ENCODE results near the gene CUL1.

CUL1 gene

GRCh38 chr7:148772297-148773089 is 73.8 kb downstream of the CUL1 start:
- H3K4me3 ChIP-seq (ENCODE audit: low read length) = no peak overlapping the region
- H3K4me2 ChIP-seq (ENCODE audit: low read length) = no peak overlapping the region
- no peaks in the 10 kb centered on the region for H3F3A ChIP-seq (ENCODE audit: control insufficient read depth, insufficient read depth)
- H3K9me2 ChIP-seq (replicated peaks; ENCODE audit: control insufficient read depth, low read length) = no peaks in the 10 kb centered on the region
- H4K20me1 ChIP-seq (ENCODE audit: control insufficient read depth, insufficient read depth, low read depth, low read length) = 0 out of 2 replicates have a peak, but pooled peaks cover 4% of the 10 kb centered on the region
- no peaks in the 10 kb centered on the region for H3K27me3 ChIP-seq (ENCODE audit: control insufficient read depth, low read length)
- no peaks in the 10 kb centered on the region for H3K4me1 ChIP-seq (ENCODE audit: control insufficient read depth, low read length)
- no peak for TF ChIP-seq CTCF (IDR thresholded peaks at IDR 0.05; ENCODE audit: low read depth, low read length, poor library complexity, severe bottlenecking)
- TF ChIP-seq EZH2phosphoT487 (IDR thresholded peaks at IDR 0.05; ENCODE audit: borderline replicate concordance, low read length) = no peak
- peaks cover 85% of the 10 kb centered on the region for H3K36me3 ChIP-seq (ENCODE audit: control insufficient read depth, low read length)
- H3K9me3 ChIP-seq (ENCODE audit: control insufficient read depth, insufficient read depth, low read length) = no peaks in the 10 kb centered on the region
- no peaks in the 10 kb centered on the region for H3K79me2 ChIP-seq (ENCODE audit: control insufficient read depth, low read length)
- no peak overlapping the region for H3K27ac ChIP-seq (ENCODE audit: low read depth, low read length)

DNA sequence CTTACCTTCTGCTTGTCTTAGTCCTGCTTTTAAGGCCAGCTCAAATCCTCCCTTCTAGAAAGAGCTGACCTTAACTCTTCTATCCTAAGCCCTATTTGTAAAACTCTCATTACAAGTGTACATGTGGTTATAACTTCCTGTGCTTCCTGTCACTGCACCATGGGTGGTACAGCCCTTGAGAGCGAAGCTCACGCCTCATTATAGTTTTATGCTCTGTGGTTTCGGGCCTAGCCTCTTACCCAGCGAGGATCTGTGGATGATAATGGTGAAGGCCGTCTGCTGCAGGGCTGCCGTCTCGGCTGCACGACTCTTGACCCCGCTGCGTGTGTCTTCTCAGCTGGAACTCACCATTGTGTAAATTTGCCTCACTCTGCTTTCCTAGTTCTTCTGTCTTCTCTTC is 74.6 kb downstream of the CUL1 start:
- Histone ChIP-seq H3K4me3 (ENCODE audit: low read length) (no peak overlapping the region), H3K27ac (ENCODE audit: low read depth, low read length) (no peak overlapping the region), H3K9me3 (ENCODE audit: control insufficient read depth, insufficient read depth, low read length) (no peaks in the 10 kb centered on the region), H3K9me2 (replicated peaks; ENCODE audit: control insufficient read depth, low read length) (no peaks in the 10 kb centered on the region), H3K4me2 (ENCODE audit: low read length) (no peak overlapping the region), H4K20me1 (ENCODE audit: control insufficient read depth, insufficient read depth, low read depth, low read length) (0 out of 2 replicates have a peak, but pooled peaks cover 4% of the 10 kb centered on the region), H3K36me3 (ENCODE audit: control insufficient read depth, low read length) (peaks cover 82% of the 10 kb centered on the region), H3K79me2 (ENCODE audit: control insufficient read depth, low read length) (no peaks in the 10 kb centered on the region), H3K4me1 (ENCODE audit: control insufficient read depth, low read length) (no peaks in the 10 kb centered on the region), H3F3A (ENCODE audit: control insufficient read depth, insufficient read depth) (no peaks in the 10 kb centered on the region), H3K27me3 (ENCODE audit: control insufficient read depth, low read length) (no peaks in the 10 kb centered on the region)
- TF ChIP-seq EZH2phosphoT487 (IDR thresholded peaks at IDR 0.05; ENCODE audit: borderline replicate concordance, low read length) (no peak), CTCF (IDR thresholded peaks at IDR 0.05; ENCODE audit: low read depth, low read length, poor library complexity, severe bottlenecking) (no peak)

- Histone ChIP-seq H3K27me3 (ENCODE audit: control insufficient read depth, low read length) (no peaks in the 10 kb centered on the region), H3K4me1 (ENCODE audit: control insufficient read depth, low read length) (no peaks in the 10 kb centered on the region), H3K4me2 (ENCODE audit: low read length) (no peak overlapping the region), H3K9me2 (replicated peaks; ENCODE audit: control insufficient read depth, low read length) (no peaks in the 10 kb centered on the region), H3K4me3 (ENCODE audit: low read length) (no peak overlapping the region), H3K79me2 (ENCODE audit: control insufficient read depth, low read length) (no peaks in the 10 kb centered on the region), H3K9me3 (ENCODE audit: control insufficient read depth, insufficient read depth, low read length) (no peaks in the 10 kb centered on the region), H3F3A (ENCODE audit: control insufficient read depth, insufficient read depth) (no peaks in the 10 kb centered on the region), H4K20me1 (ENCODE audit: control insufficient read depth, insufficient read depth, low read depth, low read length) (0 out of 2 replicates have a peak, but pooled peaks cover 4% of the 10 kb centered on the region), H3K36me3 (ENCODE audit: control insufficient read depth, low read length) (peaks cover 82% of the 10 kb centered on the region), H3K27ac (ENCODE audit: low read depth, low read length) (no peak overlapping the region)
- no peak for TF ChIP-seq CTCF (IDR thresholded peaks at IDR 0.05; ENCODE audit: low read depth, low read length, poor library complexity, severe bottlenecking)
- no peak for TF ChIP-seq EZH2phosphoT487 (IDR thresholded peaks at IDR 0.05; ENCODE audit: borderline replicate concordance, low read length)
Measured at GRCh38 chr7:148774471-148774870, 75.8 kb downstream of the CUL1 start.
